GM23338 (cell line): ENCODE measurements around the gene VSTM2B.

Source experiments
- ZNF331 ChIP-seq: fragments of 250-450 bp; sonication (Bioruptor Pico); IDR thresholded peaks from 2 replicates; pipeline ENCODE4 v1.5.0; 2020; ENCODE audit warnings: low read depth, mild to moderate bottlenecking, moderate library complexity
- TF ChIP-seq, protein P1 (sequence below), 2 experiments: fragments of 200-600 bp in 1 of 2; sonication (generic) in 1 of 2; conservative IDR thresholded peaks; 2 replicates each; pipeline versions ENCODE4 v1.5.1 to v1.6.1; 2016 to 2017; ENCODE audit warnings: antibody characterized with exemption in 2 of 2, low read depth in 2 of 2, mild to moderate bottlenecking in 2 of 2, moderate library complexity in 1 of 2

DNA sequence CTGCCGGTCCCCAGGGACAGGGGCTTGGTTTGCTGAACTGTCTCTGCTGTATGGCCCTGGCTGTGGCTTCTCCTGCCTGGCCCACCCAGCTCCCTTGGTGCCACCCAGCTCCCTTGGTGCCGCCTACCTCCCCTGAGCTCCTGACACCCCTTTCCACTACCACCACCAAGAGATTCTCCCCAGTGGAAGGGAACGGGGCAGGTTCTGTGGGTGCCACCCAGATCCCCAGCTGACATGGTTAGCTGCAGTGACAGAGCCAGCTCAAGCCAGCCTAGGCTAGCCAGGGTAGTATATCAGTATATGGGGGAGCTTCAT lies 51.8 kb downstream of the VSTM2B start:
- TF ChIP-seq, protein P1, sequence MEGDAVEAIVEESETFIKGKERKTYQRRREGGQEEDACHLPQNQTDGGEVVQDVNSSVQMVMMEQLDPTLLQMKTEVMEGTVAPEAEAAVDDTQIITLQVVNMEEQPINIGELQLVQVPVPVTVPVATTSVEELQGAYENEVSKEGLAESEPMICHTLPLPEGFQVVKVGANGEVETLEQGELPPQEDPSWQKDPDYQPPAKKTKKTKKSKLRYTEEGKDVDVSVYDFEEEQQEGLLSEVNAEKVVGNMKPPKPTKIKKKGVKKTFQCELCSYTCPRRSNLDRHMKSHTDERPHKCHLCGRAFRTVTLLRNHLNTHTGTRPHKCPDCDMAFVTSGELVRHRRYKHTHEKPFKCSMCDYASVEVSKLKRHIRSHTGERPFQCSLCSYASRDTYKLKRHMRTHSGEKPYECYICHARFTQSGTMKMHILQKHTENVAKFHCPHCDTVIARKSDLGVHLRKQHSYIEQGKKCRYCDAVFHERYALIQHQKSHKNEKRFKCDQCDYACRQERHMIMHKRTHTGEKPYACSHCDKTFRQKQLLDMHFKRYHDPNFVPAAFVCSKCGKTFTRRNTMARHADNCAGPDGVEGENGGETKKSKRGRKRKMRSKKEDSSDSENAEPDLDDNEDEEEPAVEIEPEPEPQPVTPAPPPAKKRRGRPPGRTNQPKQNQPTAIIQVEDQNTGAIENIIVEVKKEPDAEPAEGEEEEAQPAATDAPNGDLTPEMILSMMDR (conservative IDR thresholded peaks at IDR 0.05; ENCODE audit: low read depth in 2 of 2) = no peak
- no peak for TF ChIP-seq ZNF331 (CRISPR knock-in tag)
